Measurements from ENCODE around the gene FADS2.

DNA sequence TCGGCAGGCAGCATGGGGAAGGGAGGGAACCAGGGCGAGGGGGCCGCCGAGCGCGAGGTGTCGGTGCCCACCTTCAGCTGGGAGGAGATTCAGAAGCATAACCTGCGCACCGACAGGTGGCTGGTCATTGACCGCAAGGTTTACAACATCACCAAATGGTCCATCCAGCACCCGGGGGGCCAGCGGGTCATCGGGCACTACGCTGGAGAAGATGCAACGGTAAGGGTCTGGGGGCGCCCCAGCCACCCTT is 204 bp downstream of the FADS2 start:
- TF ChIP-seq EZH2 (IDR thresholded peaks at IDR 0.05) (no peak), CTCF (IDR thresholded peaks at IDR 0.05 in 2 of 3, conservative IDR thresholded peaks at IDR 0.05 in 1 of 3; ENCODE audit: borderline replicate concordance in 1 of 3, insufficient read depth in 1 of 3, low read depth in 2 of 3, low read length in 2 of 3) (no peak), POLR2A (IDR thresholded peaks at IDR 0.05; ENCODE audit: borderline replicate concordance, extremely low read depth, insufficient read depth, insufficient read length) (no peak), SRF (IDR thresholded peaks at IDR 0.05; ENCODE audit: low read depth) (no peak), POLR2AphosphoS5 (IDR thresholded peaks at IDR 0.05; ENCODE audit: low read depth, low read length) (no peak), JUND (IDR thresholded peaks at IDR 0.05) (no peak), RAD21 (IDR thresholded peaks at IDR 0.05; ENCODE audit: low read depth) (no peak), SIN3A (IDR thresholded peaks at IDR 0.05; ENCODE audit: low read depth) (no peak), EZH2phosphoT487 (IDR thresholded peaks at IDR 0.05; ENCODE audit: borderline replicate concordance) (no peak), ELF1 (IDR thresholded peaks at IDR 0.05; ENCODE audit: borderline replicate concordance, low read depth) (no peak), TCF7L2 (IDR thresholded peaks at IDR 0.05; ENCODE audit: borderline replicate concordance, extremely low read depth, insufficient read depth, insufficient read length) (no peak)
- TF ChIP-seq, protein P1, sequence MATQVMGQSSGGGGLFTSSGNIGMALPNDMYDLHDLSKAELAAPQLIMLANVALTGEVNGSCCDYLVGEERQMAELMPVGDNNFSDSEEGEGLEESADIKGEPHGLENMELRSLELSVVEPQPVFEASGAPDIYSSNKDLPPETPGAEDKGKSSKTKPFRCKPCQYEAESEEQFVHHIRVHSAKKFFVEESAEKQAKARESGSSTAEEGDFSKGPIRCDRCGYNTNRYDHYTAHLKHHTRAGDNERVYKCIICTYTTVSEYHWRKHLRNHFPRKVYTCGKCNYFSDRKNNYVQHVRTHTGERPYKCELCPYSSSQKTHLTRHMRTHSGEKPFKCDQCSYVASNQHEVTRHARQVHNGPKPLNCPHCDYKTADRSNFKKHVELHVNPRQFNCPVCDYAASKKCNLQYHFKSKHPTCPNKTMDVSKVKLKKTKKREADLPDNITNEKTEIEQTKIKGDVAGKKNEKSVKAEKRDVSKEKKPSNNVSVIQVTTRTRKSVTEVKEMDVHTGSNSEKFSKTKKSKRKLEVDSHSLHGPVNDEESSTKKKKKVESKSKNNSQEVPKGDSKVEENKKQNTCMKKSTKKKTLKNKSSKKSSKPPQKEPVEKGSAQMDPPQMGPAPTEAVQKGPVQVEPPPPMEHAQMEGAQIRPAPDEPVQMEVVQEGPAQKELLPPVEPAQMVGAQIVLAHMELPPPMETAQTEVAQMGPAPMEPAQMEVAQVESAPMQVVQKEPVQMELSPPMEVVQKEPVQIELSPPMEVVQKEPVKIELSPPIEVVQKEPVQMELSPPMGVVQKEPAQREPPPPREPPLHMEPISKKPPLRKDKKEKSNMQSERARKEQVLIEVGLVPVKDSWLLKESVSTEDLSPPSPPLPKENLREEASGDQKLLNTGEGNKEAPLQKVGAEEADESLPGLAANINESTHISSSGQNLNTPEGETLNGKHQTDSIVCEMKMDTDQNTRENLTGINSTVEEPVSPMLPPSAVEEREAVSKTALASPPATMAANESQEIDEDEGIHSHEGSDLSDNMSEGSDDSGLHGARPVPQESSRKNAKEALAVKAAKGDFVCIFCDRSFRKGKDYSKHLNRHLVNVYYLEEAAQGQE (IDR thresholded peaks at IDR 0.05; ENCODE audit: low read depth): no peak
- TF ChIP-seq, protein P2, sequence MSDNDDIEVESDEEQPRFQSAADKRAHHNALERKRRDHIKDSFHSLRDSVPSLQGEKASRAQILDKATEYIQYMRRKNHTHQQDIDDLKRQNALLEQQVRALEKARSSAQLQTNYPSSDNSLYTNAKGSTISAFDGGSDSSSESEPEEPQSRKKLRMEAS (IDR thresholded peaks at IDR 0.05): no peak

All from HCT116 (cell line).